GM19467 (cell line): Measurements from ENCODE around the gene XRN2.
"Not testable (repeated sequence)": the region's sequence is repeated elsewhere in the genome, so short reads cannot be mapped to it uniquely, and the experiment has no call there.

ENCODE experiments used
- ATAC-seq: cut with Tn5 transposase; IDR thresholded peaks from one replicate; pipeline ENCODE4 v1.9.1; 2021; ENCODE audit warnings: mild to moderate bottlenecking, moderate library complexity; ENCODE audit not compliant: unreplicated experiment

The XRN2 gene

GRCh38 chr20:21344961-21345360 lies 41.8 kb downstream of the XRN2 start:
- ATAC-seq = no peak

DNA sequence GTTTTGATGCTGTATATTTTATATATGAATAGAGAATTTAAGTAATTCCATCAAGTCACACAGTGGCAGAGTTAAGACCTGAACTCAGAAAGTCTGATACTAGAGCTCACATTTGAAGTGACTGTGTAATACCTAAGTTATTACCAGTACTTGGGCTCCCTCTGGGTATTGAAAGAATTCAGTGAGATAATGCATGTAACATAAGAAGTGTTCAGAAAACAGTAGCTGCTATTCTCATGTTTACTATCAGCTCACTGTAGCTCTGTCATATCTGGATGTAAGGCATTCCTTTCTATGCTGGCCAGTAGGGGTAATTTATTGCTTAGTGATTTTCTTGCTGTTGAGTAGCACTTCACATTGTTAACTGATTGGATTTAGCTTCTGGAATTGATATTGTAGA lies 49.6 kb downstream of the XRN2 start:
- ATAC-seq = no peak

DNA sequence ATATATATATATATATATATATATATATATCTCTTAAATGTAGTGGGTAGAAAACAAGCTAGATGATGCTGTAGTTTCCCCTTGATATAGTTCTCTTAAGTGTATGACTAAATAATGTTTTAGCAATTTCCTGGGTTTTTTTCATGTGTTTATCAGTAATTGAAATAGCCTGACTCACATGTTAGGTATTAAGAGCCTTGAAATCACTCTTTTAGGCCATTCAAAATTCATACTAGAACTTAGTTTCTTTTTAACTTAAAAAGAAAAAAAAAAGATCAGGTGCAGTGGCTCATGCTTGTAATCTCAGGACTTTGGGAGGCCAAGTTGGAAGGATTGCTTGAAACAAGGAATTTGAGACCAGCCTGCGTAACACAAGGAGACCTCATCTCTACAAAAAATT lies 50.1 kb downstream of the XRN2 start:
- ATAC-seq = no peak

DNA sequence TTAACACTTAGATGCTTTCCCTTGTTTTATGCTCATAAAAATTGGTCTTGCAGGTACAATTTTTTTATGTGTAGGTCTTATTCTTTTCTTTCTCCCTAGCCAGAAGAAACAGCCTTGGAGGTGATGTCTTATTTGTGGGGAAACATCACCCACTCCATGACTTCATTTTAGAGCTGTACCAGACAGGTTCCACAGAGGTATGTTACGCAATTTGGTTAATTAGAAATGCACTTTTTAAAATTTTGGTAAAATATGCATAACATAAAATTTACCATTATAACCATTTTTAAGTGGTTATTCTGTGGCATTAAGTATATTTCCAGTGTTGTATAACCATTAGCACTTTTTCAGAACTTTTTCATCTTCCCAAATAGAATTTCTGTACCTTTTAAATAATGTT lies 52.9 kb downstream of the XRN2 start:
- no peak for ATAC-seq

DNA sequence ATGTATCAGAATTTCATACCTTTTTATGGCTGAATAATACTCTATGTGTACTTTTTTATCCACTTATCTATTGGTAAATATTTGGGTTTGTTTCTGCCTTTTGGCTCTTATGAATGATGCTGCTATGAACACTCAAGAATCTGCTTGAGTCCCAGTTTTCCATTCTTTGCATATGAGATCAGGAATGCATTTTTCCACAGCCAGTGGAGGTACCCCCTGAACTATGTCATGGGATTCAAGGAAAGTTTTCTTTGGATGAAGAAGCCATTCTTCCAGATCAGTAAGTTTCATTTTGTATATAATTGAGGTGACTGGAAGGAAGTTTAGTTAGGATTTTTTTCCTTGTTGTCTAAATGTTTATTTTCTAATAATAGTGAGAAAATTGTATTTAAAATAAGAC lies 53.3 kb downstream of the XRN2 start:
- ATAC-seq = no peak

DNA sequence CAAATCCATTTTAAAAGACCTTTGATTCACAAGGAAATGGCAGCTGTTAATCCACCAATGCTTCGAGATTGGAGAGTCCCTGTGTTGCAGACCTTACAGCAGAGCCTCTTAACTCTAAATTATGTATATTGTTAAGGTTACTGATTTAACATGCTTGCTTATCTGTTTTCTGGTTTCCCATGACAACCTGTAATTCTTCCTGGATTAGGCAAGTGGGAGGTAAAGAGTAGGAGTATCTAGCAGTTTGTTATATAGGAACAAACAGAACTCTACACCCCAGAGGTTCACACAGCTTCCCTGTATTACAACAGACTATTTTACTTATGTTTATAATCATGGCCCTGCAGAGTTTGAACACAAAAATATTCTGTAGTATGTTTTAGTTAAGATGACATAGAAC lies 54.7 kb downstream of the XRN2 start:
- ATAC-seq = no peak

- ATAC-seq = no peak
Measured at GRCh38 chr20:21358737-21359136, 55.6 kb downstream of the XRN2 start.

GRCh38 chr20:21360705-21361104 lies 57.6 kb downstream of the XRN2 start:
- no peak for ATAC-seq

- ATAC-seq = no peak
Measured at GRCh38 chr20:21361266-21361665, 58.1 kb downstream of the XRN2 start.

DNA sequence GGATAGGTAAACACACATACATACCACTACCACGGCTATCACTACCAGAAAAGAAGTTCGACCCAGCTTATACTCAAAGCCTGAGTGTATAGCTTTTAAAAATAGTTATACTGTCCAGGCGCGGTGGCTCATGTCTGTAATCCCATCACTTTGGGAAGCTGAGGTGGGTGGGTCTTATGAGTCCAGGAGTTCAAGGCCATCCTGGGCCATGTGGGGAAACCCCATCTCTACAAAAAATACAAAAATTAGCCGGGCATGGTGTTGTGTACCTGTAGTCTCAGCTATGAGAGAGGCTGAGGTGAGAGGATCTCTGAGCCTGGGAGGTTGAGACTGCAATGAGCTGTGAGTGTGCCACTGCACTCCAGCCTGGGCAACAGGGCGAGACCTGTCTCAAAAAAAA lies 61.3 kb downstream of the XRN2 start:
- ATAC-seq = no peak

DNA sequence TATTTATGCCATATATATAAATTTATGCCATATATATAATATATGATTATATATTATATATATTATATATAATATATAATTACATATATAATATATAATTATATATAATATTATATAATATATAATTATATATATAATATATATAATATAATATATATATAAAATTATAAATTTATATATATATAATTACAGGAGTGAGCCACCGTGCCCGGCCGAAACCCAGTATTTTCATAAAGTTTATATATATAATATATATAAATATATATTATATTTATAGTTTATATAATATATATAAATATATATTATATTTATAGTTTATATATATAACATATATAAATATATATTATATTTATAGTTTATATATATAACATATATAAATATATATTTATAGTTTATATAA lies 62.6 kb downstream of the XRN2 start:
- ATAC-seq = no peak

DNA sequence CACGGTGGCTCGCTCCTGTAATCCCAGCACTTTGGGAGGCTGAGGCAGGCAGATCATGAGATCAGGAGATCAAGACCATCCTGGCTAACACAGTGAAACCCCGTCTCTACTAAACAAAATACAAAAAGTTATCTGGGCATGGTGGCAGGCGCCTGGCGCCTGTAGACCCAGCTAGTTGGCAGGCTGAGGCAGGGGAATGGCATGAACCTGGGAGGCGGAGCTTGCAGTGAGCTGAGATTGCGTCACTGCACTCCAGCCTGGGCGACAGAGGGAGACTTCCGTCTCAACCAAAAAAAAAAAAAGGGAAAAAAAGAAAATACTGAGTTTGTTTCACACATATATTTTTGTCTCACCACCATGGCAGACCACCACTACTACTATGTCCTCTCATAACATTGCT lies 63.1 kb downstream of the XRN2 start:
- ATAC-seq = not testable (repeated sequence)

DNA sequence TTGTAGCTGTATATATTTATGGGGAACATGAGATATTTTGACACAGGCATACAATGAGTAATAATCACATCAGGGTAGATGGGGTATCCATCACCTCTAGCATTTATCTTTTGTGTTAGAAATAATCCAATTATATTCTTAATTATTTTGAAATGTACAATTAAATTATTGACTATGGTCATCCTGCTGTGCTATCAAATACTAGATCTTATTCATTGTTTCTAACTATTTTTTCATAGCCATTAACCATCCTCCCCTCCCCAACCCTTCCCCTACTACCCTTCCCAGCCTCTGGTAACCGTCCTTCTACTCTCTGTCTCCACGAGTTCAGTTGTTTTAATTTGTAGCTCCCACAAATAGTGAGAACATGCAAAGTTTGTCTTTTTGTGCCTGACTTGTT lies 65.7 kb downstream of the XRN2 start:
- no peak for ATAC-seq

DNA sequence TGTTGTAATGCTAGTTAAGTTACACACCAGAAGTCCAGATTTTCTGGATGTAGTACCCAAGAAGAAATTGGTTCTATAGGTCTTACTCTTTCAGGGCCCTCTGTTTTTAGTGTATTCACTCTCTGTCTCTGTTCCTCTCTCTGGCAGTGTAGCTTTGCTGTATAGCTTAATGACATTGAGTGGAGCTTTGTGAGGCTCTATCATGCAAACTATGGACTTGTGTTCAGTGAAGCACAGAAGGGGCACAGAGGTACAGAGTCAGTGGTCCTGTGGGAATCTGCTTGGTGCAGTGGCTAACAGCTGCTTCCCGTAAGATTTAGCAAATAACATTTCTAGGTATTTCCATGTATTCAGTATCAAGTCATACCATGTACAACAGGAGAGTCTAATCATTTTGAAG lies 68.1 kb downstream of the XRN2 start:
- no peak for ATAC-seq

GRCh38 chr20:21372016-21372415 lies 68.9 kb downstream of the XRN2 start:
- no peak for ATAC-seq

DNA sequence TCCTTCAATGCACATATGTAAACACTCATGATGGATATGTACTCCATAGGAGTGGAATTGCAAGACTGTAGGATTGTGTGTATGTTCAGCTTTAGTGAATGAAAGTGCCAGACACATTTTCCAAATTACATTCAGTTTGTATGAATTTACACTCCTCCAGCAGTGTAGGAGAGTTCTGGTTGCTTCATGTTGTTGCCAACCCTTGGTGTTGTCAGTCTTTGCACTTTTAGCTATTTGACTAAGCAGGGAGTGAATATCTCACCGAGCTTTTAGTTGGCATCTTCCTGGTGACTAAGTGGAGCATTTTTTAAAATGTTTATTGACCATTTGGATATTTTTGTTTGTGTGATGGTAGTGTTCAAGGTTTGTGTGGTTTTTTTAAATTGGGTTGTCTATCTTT lies 70.3 kb downstream of the XRN2 start:
- no peak for ATAC-seq

- no peak for ATAC-seq
Measured at GRCh38 chr20:21376626-21377025, 73.5 kb downstream of the XRN2 start.

DNA sequence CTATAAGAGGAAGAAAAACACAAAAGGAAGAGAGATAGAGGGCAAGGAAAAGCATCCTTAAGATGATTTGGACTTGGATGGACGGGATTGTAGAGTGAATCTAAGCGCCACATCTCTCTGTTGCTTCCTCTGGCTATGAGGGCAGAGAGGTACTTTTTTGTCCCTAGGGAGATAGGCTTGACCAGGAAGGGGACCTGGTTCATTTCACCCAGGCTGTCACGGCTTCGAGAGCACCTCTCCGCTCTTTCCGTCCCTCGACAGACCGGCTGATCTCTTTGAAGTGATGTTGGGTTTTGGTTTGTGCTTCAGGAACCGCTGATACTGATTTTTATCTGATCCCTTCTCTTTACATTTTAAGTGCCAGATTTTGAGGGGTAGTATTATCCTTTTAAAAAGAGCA lies 74.6 kb downstream of the XRN2 start:
- ATAC-seq = no peak

DNA sequence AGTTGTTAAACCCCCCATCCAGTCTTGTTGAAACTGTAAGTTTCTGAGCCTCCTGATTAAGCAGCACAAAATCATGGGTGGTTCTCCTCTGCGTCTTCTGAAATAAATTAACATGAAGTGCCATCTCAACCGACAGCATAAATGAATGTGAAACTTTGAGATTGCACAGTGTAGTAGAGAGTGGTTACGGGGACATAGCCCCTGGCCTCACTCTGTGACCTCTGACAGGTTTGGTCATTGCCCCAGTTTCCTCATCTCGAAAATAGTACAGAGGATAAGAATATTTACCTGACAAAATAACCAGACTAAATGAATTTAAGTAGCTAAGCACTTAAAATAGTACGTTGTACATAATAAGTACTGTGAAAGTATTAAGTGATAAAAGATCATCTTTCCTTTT lies 75.1 kb downstream of the XRN2 start:
- ATAC-seq = no peak

GRCh38 chr20:21380711-21381110 lies 77.6 kb downstream of the XRN2 start:
- no peak for ATAC-seq

DNA sequence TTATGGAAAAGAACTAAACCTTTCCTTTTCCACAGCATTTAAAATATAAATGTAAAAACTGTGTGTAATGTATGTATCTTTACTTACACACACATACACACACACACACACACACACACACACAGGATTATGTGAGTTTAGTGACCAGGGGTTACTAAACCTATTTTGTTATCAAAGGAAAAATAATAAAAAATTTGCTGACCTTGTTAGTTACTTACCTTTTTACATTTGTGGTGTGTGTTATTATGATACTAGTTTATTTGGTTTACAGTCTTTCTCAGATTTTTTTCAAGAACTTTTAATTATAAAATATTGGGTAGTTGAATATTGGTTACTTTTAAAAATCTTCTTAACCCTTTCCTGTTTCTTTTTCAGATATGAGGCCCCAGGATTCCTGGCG lies 78.5 kb downstream of the XRN2 start:
- ATAC-seq = no peak

- ATAC-seq = no peak
Measured at GRCh38 chr20:21384308-21384892, 81.3 kb downstream of the XRN2 start.

GRCh38 chr20:21386111-21386510 lies 83.0 kb downstream of the XRN2 start:
- ATAC-seq = no peak

DNA sequence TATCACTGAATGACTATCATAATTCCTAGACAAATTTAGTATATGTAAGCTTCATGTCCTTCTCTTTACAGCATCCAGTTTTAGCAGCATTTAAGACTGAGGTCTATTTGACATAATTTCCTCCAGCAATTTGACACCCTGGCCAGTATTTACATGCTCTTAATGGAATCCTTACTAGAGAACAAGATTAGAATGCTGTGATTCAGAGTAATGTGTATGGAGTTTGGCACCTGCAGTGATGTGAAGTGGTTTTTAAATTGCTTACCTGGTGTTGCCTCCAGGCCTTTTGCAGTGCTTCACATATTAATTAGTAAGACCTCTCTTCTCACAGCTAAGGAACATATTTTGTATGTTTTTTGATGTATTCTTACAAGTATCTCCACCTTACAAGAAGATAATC lies 84.4 kb downstream of the XRN2 start:
- ATAC-seq = no peak
